HG02571 (cell line): ENCODE data around the gene CASP7.
"Not testable (repeated sequence)": the region's sequence is repeated elsewhere in the genome, so short reads cannot be mapped to it uniquely, and the experiment has no call there.

Source experiments
- ATAC-seq: cut with Tn5 transposase; IDR thresholded peaks from one replicate; pipeline ENCODE4 v1.9.1; 2021; ENCODE audit warnings: mild to moderate bottlenecking, moderate library complexity; ENCODE audit not compliant: unreplicated experiment

The CASP7 gene

DNA sequence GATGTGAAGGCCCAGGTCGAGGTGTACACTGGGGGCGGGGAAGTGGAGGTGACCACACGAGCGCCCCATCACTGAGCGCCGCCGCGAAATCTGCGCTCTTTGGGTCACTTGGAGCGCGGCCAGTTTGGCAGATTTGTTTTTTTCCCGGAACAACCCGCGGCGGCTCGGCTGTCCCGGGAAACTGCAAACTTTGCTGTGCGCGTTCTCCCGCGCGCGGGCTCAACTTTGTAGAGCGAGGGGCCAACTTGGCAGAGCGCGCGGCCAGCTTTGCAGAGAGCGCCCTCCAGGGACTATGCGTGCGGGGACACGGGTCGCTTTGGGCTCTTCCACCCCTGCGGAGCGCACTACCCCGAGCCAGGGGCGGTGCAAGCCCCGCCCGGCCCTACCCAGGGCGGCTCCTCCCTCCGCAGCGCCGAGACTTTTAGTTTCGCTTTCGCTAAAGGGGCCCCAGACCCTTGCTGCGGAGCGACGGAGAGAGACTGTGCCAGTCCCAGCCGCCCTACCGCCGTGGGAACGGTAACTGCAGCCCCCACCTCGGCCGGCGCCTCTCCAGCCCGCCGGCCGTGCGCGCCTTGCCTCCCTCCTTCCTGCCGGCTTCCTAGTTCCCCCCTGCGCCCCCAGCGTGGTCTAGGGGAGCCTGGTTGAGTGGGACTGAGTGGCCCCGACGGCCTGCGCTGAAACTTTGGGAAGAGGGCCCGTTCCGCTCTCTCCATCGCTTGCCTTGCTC is at the start of gene CASP7:
TSS of gene CASP7 (plus strand) at position 450 of the 727 bp plus-strand sequence. CDS start 17,582 bp downstream, outside the sequence.
- peak; percentile 72 for ATAC-seq

DNA sequence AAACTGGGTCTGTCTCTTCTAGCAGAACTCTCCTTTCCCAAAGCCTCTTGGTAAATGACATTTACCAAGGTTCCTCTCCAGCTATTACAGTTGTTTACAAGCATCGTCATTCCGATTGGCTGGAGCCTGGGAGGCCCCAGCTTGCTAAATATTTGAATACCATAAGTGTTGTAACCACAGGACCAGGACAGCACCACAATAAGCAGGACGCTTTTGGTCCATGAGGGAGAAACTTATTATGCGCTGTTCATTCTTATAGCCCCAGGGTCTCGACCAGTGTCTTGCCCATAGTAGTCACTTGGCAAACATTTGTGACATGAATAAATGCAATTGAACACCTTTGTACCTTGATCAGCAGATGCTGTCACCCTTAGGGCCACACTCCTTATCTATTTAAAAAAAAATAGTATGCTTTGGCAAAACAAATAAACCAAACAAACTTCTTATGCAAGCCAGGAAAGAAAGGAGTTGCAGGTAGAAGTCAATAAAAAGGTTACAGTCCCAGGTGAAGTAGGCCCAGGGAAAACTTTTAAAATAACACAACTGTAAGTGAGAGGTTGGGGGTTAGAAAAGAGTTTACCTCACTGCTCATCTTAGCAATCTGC is 48.7 kb upstream of the CASP7 start:
- no peak for ATAC-seq

DNA sequence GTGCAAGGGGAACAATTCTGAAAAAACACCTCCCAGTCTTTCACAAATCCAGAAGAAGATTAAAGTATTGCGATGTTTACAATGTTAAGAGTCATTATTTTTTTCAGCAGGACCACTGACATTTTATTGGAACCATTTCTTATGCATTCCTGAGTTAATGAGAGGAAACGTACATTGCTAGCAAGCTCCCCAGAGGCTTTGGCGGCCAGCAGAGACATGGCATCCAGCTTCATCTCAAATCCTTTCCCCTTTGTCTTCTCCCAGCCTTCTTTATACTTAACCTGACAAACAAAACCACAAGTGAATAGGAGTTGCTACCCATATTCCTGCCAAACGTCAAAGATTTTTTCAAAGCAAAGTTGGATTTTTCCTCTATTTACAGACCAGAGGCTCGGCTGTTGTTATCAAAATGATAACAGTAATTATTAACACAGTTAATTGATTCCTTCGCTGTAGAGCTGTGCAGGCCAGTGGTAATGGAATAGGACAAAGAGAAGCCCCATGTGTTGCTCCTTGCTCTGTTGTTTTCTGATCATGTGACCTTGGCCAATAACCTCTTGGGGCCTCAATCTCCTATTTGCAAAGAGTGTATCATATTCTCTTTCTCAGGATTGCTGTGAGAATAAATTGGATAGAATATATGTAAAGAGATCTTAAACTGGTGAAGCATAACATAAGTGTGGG is 47.9 kb upstream of the CASP7 start:
- ATAC-seq: no peak

DNA sequence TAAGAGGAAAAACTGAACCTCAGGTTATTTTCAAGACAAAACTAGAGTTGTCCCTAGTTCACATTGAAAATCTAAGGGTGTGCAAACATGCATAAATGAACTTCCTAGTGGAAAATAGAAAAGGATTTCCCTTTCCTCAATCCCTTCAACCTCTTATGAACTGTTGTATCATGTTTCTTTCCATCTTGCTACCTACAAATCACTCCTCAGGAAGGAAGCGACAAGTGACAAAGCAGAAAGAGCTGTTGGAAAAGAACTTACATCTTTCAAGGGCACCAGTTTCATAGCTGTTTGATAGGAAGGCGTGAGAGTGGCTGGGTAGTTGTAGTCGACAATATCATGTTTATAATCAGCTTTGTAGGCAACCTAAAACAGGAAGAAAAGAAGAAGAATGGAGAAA is 39.7 kb upstream of the CASP7 start:
- no peak for ATAC-seq

DNA sequence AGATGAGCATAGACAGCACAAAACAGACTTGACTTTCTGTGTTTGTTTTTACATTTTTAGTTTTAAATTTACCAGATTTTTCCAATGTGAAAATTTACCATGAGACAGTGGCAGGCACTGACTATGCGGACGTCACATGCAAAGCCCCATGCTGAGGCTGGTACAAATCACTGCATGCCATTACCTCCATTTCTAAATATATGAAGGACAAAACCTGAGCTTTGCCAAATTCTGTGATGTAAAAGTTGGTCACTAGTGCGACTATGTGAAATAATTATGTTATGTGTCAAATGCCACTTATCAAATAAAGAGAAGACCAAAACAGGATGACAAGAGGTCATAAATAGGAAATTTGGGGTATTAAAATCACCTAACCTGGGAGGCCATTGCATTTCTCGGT is 38.0 kb upstream of the CASP7 start:
- no peak for ATAC-seq

DNA sequence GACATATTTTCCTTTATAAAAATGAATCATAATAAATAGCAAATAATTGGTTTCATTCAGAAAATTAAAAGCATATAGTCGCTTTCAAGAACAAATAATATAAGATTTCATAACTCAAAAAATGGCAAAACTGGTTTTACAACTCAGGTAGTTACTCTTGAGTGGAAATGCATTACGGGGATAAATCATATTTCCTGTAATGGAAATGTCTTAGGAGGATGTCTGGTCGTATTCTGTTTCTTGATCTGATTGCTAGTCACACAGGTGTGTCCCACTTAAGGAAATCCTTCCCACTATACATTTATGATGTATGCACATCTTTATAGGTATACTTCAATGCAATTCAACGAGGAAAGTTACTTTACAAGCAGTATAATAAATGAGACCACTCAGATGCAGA is 36.5 kb upstream of the CASP7 start:
- ATAC-seq: no peak

DNA sequence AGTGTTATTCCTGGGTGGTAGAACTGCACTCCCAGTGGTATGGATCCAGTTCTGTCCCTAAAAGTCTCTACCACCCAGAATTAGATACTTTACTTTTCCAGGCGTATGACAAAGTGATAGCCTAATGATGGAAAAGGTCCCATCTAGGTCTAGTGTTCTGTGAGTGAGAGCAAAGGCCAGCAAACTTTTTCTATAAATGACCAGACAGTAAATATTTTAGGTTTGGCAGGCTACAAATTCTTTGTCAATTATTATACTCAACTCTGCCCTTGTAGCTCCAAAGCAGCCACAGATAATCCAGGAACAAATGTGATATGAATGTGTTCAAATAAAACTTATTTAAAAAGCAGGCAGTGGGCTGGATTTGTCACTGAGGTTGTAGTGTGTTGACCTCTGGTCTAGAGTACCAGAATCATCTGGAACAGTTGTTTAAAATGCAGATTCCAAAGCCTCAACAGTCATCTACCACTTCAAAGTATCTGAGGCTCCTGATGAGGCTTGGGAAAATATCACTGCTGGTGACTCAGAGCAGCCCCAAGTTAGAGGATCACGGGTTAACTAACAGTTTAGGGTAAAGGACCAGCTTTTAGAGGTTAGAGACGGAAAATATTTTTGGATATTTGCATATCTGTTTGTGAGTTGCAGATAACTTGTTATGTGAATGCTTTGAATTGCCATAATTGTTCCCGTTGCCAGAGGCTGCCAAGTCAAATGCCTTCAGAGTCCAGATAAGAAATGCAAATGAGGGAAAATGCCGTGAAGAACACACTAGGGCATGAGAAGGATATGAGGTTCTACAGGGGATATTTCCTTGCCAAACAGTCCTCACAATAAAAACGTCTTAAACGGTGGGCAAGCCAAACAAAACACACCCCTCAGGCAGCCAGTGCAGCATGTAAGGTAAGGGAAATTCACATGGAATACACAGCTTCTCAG is 35.3 kb upstream of the CASP7 start:
- ATAC-seq: no peak

DNA sequence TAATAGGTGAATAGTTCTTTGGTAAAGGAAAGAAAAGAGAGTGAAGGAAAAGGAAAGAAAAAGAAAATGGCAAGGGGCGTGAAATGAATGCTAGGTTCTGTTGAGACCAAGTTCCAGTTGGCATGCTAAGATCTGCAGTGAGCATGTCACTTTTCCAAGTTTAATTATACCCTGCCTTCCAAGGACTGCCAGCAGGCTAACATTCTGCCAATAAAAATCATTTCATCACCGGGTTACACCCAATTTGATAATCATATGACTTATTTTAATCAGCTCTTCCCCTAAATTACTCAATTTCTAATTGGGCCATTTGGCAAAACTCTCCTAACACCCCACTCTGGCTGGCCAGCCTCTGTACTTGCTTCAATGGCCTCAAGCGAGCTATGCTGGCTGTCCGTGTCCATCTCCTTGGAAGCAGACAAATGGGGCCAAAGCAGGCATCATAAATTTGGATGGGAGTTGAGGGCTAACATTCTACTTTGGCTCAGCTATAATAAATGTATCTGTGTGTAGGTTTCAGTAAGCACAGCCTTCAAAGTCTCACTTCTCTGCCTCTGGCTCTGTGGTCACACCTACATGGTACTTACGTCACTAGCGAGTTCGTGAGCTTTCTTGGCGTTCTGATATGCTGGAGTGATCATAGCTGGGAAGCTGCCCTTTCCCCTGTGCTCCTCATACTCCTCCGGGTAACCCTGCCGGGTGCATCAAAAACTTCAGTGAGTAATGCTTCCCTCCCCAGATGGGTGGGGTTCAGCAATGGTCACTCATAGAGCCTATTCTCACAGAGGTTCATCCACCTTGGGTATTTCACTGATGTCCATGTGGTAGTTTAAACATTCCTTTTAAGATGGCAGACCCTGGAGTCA is 33.1 kb upstream of the CASP7 start:
- ATAC-seq: no peak

DNA sequence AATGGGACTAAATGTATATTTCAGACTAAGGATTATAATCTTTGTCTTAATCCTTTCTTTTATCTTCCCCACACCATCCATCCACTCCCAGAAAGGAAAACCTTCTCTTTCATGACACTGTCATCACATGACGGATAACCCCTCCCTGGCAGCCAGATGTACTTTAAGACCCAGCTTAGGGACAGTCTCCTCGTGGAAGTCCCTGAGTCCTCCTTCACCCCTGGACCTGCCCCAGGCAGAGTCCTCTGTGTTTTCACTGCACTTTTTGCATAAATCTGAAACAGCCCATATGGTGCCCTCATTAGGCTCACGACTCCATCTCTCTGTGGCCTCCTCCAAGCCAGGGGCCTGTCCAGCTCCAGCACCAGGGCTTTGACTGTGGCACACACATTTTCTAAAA is 31.9 kb upstream of the CASP7 start:
- no peak for ATAC-seq

DNA sequence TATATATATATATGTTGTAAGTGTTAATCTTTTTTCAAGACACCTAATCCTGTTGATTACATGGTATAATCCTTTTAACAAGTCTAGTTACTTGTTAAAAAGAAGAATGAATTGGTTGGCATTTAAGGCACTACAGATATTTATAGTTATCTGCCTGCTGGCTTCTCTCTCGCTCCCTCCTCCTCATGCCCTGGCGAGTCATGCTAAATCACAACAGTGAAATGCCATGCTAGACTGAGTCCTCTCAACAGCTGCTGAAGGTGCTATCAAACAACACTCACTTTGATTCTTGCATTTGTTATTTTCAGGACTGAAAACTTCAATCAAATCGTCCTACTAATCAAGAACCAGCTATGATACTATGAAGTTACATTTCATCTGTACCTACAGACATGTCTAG is 31.2 kb upstream of the CASP7 start:
- no peak for ATAC-seq

DNA sequence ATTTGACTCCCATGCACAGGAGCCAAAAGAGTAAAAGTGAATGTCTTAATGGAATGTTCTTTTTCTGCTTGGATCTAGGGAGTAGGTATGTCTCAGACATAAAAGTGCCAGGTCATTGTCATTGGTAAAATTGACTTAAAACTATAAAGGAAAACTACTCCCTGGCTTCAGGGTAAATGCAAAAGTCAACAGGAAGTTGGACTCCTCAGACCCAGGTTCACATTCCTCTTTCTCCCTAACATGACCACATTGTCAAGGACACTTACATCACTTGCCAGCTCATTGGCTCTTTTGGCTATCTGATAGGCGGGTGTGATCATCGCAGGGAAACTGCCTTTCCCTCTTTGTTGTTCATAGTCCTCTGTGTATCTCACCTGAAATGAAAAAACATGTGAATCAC is 29.5 kb upstream of the CASP7 start:
- ATAC-seq: no peak

DNA sequence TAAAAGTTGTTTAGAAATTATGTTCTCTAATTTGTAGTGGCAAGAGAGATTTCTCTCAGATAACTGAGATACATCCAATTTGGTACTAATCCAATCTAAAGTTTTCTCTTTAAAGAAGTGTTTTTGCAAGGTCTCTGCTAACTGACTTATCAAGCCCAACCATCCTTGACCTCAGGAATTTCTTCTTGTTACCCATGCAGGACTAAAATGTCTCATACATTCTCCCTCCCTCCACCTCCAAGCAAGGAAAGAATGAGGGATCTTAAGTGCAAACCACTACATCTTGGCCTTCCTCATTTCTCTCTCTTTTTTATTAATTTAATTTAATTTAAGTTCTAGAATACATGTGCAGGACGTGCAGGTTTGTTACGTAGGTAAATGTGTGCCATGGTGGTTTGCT is 28.7 kb upstream of the CASP7 start:
- no peak for ATAC-seq

DNA sequence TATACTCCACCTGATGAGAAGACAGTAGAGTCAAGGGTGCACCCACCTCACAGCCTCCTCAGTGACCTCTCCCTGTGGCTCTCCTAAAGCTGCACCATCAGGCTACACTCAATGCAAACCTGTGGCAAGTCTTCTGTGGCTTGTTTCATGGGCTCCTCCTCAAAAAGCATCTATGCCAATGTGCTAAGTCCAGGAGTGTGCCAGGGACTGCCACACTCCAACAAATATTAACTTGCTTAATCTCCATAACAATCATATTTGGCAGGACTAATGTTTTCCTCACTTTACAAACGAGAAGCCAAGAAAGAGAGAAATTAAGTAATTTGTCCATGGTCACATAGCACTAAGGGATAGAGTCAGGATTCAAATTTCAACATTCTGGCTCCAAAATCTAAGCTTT is 27.8 kb upstream of the CASP7 start:
- ATAC-seq: no peak

DNA sequence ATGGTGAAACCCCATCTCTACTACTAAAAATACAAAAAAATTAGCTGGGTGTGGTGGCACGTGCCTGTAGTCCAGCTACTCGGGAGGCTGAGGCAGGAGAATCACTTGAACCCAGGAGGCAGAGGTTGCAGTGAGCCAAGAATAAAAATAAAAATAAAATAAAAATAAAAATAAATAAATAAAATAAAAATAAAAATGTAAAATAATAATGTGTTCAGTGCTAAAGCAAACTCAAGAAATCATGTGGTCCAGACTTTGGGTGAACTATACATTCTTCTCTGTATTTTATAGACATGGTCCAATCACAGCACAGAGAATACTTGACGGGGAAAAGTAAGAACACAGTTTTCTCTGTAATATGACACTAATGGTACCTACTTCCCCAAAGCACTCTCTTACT is 27.3 kb upstream of the CASP7 start:
- not testable (repeated sequence) for ATAC-seq

DNA sequence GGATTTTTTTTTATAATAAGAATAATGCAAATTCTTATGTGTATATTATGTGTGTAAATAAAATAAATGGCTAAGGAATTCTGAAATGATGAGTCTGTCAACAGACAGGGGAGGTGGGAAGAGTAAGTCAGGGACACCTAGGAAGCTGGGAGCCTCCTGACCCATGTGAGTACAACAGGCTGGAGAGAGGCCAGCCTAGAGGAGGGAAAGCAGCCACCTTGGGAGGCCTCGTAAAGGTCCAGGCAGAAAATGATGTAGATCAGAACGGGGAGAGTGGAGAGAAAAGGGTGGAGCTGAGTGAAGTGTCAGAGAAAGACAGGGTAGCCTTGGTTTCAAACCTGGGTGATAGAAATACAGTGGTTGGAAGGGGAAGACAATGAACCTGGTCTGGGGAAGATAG is 22.8 kb upstream of the CASP7 start:
- ATAC-seq: no peak

DNA sequence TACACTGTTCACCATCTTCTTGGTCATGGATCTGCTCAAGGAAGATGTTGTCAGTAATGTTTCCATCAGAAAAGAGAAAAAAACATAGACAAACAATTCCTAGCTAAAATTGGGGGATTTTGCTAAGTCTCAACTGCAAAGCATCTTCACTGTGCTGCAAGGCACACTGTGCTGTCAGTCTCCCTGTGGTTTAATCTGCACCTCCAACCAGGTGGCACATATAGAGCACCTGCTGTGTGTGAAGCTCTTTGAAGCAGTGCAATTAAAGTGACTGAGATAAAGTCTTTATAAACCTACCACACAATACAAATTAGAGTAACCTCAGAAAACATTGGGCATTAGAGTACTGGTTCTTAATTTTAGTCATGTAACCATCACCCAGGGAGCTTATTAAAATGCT is 22.2 kb upstream of the CASP7 start:
- ATAC-seq: no peak

DNA sequence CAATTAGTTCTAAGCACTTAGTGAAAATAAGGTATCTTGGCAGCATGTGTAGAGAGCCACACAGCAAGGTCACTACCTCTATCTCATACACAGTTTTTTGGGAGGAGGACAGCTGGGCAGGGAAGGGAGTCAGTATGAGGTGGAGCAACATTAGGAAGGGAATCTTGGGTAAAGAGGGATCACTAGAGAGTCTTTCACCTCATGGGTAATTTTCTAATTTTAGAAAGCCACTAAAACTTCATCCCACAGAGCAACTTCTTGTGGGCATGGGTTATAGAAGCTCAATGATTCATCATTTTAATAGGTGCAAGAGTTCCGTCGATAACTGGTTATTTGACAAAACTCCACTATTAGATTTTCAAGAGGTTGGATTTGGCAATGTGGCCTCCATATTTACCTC is 18.4 kb upstream of the CASP7 start:
- no peak for ATAC-seq

DNA sequence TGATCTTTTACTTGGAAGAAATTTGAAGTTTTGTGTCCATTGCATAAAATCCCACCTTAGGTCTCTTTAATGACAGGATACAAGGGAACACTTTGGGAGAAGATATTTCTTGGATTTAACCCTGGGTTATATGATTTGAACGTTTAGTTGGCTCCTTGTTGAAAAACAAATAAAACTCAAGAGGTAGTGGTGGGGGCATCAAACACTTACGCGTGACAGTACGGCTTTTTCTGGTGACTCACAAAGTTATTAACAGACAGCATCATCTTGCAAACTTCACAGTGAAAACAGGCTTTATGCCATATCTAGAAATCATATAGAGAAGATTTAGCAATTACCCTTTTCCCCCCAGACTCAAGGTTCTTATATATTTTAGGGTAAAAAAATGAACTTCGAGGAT is 16.6 kb upstream of the CASP7 start:
- no peak for ATAC-seq

DNA sequence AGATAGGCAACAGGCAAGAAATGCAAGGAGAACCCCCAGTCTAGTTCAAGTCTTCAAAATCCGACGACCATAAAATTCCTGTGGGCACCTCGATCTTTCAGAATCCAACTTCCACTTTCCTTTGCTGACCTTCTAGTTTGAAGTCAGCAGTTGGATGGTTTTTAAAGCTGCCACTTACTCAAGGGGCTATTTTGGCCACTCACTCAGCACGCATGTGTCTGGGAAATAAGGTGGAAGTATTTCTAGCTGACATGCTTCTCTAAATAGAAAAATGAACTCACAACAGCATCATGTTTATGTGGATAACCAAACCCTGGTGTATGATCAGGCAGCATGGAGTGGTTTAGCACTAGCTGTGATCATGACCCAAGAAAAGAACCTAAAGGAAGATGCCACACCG is 15.8 kb upstream of the CASP7 start, which contains the start of gene NRAP:
TSS of gene NRAP (minus strand) at position 134 of the 400 bp plus-strand sequence. CDS start 159 bp downstream, outside the sequence.
- no peak for ATAC-seq

DNA sequence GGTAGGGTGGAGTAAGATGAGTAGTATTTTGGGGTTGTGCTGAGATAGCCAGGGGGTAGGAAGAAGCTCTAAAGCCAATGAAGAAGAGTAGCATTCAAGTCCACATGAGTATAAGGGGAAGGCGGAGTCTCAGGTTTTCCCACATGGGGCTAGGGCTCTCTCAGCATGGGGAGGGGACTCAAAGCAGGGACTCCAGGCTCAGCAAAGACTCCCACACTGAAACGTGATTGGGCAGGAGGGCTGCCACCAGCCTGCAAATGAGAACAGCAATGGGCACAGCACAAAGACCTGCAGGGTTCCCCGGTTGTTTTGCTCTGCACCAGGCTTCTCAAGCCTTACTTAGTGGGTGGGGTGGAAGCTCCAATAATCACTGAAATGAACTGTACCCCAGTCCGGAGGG is 14.4 kb upstream of the CASP7 start:
- no peak for ATAC-seq
